Activated naive CD8-positive, alpha-beta T cell treated with anti-CD3 and anti-CD28 coated beads for 36 hours (primary cell): ENCODE measurements around the gene GALNT18. TPM values are rescaled to one million over a fixed set of nuclear protein-coding genes. Genes with fewer than 3 reads are reported as not detected.
"Not testable (repeated sequence)": the region's sequence is repeated elsewhere in the genome, so short reads cannot be mapped to it uniquely, and the experiment has no call there.

Experiments used
- DNase-seq: peaks from one replicate; pipeline ENCODE4 v3.0.0; 2021
- H3K27ac Mint-ChIP-seq: one replicate; pipeline ENCODE4 v1.8.0; 2022; ENCODE audit warnings: mild to moderate bottlenecking, moderate library complexity, mixed read lengths
- H3K27me3 Mint-ChIP-seq: one replicate; pipeline ENCODE4 v1.8.0; 2022; ENCODE audit warnings: mild to moderate bottlenecking, mixed read lengths
- H3K36me3 Mint-ChIP-seq: one replicate; pipeline ENCODE4 v1.8.0; 2021; ENCODE audit warnings: mild to moderate bottlenecking, mixed read lengths
- H3K4me1 Mint-ChIP-seq: one replicate; pipeline ENCODE4 v1.8.0; 2021; ENCODE audit warnings: mixed read lengths
- H3K4me3 Mint-ChIP-seq: one replicate; pipeline ENCODE4 v1.8.0; 2022; ENCODE audit warnings: mild to moderate bottlenecking, moderate library complexity, mixed read lengths
- H3K9me3 Mint-ChIP-seq: one replicate; pipeline ENCODE4 v1.8.0; 2022; ENCODE audit warnings: mixed read lengths
- total RNA-seq, 2 experiments: library from RNA; stranded (reverse); gene quantifications; one replicate each; pipeline ENCODE4 v1.2.3, GENCODE V29; 2021

Gene GALNT18
- total RNA-seq, 2 experiments from 2014 or later: 10.0 to 10.5 TPM

DNA sequence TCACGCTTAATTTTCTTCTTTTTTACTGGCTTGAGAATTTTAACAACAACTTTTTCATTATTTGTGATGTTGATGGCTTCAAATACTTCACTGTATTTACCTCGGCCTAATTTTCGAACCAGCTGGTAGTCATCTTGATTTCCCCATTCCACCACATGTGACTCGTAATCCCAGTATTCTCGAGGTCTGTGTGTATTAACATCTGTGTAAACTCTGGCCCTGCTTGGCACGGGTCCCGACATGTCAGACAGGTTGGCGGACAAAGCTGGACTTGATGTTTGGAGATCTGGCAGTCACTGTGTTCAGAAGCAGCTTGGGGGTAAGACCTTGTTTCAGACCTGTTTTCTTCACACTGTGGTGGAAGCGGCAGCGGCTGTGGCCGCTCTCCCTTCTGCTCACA lies 268.9 kb downstream of the GALNT18 start, which contains the start of gene CSNK2A3:
TSS of gene CSNK2A3 (minus strand) at position 373 of the 400 bp plus-strand sequence. CDS start at position 242, 131 bp downstream.
- not testable (repeated sequence) for H3K27me3 Mint-ChIP-seq, H3K9me3 Mint-ChIP-seq

DNA sequence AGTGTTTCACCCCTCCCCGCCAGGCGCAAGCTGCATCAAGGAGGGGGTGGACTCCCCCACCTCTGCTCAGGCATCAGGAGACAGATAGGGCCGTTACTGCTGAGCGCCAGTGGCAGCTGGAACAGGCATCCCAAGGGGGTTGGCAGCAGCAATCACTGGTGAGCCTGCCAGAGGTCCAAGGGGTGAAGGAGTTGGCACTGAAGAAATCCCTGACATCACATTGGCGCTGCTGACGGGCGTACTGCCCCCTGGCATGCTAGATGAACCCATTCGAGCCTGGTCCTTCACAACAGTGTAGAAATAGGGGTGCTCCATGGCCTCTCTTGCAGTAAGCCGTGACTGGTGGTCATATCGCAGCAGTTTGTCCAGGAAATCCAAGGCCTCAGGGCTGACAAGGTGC lies 270.0 kb downstream of the GALNT18 start:
- H3K4me3 Mint-ChIP-seq, H3K27me3 Mint-ChIP-seq, H3K27ac Mint-ChIP-seq, H3K4me1 Mint-ChIP-seq, H3K9me3 Mint-ChIP-seq, DNase-seq, H3K36me3 Mint-ChIP-seq: not testable (repeated sequence)

More for the DNA sequence above, 268.9 kb downstream of the GALNT18 start, which contains the start of gene CSNK2A3:
- not testable (repeated sequence) for H3K36me3 Mint-ChIP-seq, DNase-seq, H3K4me1 Mint-ChIP-seq, H3K4me3 Mint-ChIP-seq, H3K27ac Mint-ChIP-seq

DNA sequence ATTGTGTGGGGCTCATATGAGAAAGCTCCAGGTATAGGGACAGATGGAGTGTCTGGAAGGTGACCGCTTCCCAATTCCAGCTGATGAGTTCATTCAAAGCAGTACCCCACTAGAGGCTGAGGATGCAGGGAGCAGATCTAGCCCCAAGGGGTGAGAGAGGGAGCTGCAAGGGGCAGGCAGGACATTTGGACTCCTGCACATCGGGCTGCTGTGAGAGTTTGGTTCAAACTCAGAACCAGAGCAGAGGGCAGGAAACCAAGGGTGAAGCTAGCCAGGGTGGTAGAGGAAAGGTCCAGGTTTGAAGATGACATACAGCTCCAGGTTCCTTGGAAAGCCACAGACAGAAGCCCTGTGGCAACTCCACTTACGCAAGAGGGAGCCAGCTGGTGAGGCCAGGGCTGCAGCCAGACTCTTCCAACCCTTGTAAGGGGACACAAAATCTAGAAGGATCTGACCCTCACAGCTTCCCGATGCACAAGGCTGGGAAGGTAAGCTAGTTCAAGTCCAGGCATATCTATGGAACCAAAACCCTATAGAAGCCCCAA lies 270.7 kb downstream of the GALNT18 start:
- Mint-ChIP-seq H3K36me3 (no peaks in the 10 kb centered on the region), H3K4me3 (no peak overlapping the region), H3K9me3 (no peaks in the 10 kb centered on the region), H3K27ac (no peak overlapping the region), H3K4me1 (no peaks in the 10 kb centered on the region), H3K27me3 (no peaks in the 10 kb centered on the region)
- no peak for DNase-seq

DNA sequence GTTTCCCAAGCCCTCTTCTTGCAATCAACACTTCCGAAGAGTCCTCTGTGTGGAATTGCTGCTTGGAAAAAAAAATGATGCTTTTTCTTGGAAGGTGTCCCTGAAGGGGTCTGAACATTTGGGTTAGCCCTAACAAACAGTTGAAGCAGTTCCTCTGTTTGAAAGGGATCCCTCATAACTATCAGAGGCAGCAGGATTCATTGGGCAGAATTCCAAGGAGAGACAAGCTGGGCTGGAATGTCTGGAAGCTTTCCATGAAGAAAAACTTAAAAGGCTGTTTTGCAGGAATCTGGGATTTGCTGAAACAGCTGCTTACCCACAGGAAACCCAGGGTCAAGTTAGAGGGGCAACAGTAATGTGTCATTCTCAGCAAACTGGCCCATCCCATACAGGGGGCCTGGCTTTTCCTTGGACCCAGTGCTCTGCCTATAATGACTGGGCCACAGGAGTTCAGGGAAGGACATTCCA lies 271.9 kb downstream of the GALNT18 start:
- no peak overlapping the region for H3K4me3 Mint-ChIP-seq
- no peaks in the 10 kb centered on the region for H3K4me1 Mint-ChIP-seq
- H3K27me3 Mint-ChIP-seq: no peaks in the 10 kb centered on the region
- no peaks in the 10 kb centered on the region for H3K36me3 Mint-ChIP-seq
- no peak for DNase-seq
- H3K27ac Mint-ChIP-seq: no peak overlapping the region
- H3K9me3 Mint-ChIP-seq: no peaks in the 10 kb centered on the region

DNA sequence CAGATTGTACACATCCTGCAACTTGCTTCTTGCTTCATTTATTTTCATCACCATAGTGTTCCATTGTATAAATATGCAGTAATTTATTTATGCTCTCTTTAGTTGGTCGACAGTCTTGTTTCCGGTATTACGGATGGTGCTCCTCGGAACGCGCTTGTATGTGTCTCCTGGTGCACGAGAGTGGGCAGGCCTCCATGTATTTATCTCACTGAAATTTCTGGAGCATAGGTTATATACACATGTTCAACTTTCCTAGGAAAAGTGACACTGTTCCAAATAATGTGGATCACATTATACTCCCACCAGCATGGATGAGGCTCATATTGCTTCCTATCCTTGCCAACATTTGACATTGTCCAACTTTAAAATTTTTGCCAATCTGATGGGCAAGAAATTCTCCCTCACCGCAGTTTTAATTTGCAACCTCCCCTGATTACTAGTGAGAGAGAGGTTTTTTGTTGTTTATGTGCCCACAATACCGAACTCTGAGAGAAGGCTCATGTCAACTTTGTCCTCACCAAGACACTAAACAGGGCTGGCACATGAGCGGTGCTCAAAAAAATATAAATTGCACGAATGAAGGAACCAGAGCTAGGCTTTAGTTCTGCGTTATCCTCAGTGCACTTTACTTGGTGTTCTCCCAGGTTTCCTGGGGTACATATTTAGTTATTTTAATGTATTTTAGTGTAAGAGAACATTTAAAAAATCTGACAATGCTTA lies 272.5 kb downstream of the GALNT18 start:
- Mint-ChIP-seq H3K9me3 (no peaks in the 10 kb centered on the region), H3K4me1 (no peaks in the 10 kb centered on the region), H3K4me3 (no peak overlapping the region)

DNA sequence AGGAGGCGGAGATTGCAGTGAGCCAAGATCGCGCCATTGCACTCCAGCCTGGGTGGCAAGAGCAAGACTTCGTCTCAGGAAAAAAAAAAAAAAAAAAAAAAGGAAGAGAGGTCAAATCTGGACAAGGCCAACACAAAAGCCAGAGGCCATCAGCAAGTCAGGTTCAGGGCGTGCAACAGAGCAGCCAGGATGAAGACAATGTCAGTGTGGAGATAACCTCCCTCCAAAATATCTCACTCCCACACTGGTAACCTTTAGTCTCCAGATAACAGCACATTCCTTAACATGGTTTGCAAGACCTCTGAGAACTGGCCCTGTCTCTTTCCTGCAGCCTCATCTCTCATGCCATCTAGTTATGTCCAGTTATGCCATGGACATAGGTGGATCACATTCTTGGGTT lies 273.5 kb downstream of the GALNT18 start:
- Mint-ChIP-seq H3K36me3 (no peaks in the 10 kb centered on the region), H3K27ac (no peak overlapping the region), H3K9me3 (no peaks in the 10 kb centered on the region), H3K4me1 (no peaks in the 10 kb centered on the region), H3K27me3 (no peaks in the 10 kb centered on the region), H3K4me3 (no peak overlapping the region)
- DNase-seq: no peak

More for the DNA sequence above, 272.5 kb downstream of the GALNT18 start:
- no peaks in the 10 kb centered on the region for H3K36me3 Mint-ChIP-seq
- no peaks in the 10 kb centered on the region for H3K27me3 Mint-ChIP-seq
- no peak overlapping the region for H3K27ac Mint-ChIP-seq
- no peak for DNase-seq

DNA sequence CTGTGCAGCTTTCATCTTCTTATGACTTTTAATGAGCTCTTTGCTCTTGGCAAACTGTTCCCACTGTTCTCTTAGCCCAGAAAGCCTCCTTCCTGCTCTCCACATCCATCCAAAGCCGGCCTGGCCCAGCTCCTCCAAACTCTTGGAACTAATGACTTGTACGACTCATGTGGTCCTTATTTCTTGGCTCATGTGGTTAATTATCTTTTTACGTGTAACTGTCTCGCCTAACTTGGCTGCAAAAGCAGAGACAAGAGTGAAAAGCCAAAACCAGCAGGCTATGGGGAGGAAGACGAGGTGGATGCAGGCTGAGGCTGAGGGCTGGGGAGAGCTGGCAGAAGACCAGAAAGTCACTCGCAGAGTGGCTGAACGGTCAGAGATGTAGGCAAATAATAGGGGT lies 274.2 kb downstream of the GALNT18 start:
- Mint-ChIP-seq H3K9me3 (no peaks in the 10 kb centered on the region), H3K4me1 (no peaks in the 10 kb centered on the region), H3K4me3 (no peak overlapping the region), H3K27me3 (no peaks in the 10 kb centered on the region), H3K27ac (no peak overlapping the region), H3K36me3 (no peaks in the 10 kb centered on the region)
- no peak for DNase-seq

DNA sequence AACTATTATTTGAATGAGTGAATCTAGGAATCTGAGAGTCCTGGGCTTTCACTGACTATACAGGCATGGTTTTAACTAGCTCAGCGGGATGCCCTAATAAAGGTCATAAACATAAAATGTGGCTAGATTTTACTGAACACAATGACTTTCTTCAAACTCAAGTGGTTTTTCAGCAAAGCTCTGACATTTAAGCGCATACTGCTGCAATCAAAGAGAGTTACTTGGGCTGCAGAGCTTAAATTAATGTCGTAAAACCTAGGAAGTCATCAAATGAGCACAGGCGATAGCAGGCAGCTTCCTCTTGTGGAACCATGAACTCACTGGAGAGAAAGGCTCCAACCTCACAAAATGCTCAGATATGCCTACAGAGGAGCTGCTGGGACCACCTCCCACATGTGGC lies 275.5 kb downstream of the GALNT18 start:
- Mint-ChIP-seq H3K36me3 (no peaks in the 10 kb centered on the region), H3K27ac (no peak overlapping the region), H3K27me3 (no peaks in the 10 kb centered on the region), H3K4me1 (no peaks in the 10 kb centered on the region), H3K9me3 (no peaks in the 10 kb centered on the region), H3K4me3 (no peak overlapping the region)
- no peak for DNase-seq

DNA sequence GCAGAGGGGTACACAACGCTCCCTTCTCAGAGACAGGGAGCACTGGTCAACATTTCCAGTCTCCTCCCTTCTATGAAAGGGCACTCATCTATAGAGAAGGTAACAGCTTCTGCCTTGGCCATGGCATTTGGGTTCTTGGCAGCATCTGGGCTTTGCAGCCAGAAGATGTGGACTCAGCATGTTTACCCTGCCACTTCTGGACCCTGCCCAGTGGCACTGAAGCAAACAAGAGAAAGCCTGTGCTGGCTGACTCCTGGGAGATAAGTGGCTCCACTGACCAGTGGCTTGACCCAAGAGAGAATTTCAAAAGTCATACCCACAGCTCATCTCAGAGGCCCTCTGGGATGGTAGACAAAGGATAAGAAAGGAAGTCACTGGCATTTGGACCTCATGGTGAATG lies 276.7 kb downstream of the GALNT18 start:
- no peaks in the 10 kb centered on the region for H3K36me3 Mint-ChIP-seq
- no peaks in the 10 kb centered on the region for H3K4me1 Mint-ChIP-seq
- H3K27me3 Mint-ChIP-seq: no peaks in the 10 kb centered on the region
- DNase-seq: no peak
- H3K27ac Mint-ChIP-seq: no peak overlapping the region
- no peaks in the 10 kb centered on the region for H3K9me3 Mint-ChIP-seq
- H3K4me3 Mint-ChIP-seq: no peak overlapping the region

DNA sequence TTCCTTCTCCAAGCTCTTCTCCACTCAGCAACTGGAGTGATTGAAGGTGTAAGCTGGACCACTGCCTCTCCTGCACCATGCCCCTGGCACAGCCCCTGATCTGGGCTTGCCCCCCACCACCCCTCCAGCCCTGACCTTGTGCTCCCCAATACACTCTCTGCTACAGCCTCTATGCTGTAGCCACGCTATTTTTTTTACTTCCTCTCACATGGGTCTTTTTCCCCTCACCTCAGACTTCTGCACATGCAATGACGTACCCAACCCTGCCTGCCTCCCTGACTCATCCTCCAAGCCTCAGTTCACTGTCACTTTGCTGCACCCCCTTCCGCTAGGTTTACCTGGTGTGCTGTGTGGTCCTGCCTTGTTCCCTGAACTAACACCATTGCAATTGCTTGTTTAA lies 277.8 kb downstream of the GALNT18 start:
- Mint-ChIP-seq H3K4me3 (no peak overlapping the region), H3K4me1 (no peaks in the 10 kb centered on the region), H3K36me3 (no peaks in the 10 kb centered on the region), H3K9me3 (no peaks in the 10 kb centered on the region), H3K27ac (no peak overlapping the region), H3K27me3 (no peaks in the 10 kb centered on the region)
- no peak for DNase-seq

DNA sequence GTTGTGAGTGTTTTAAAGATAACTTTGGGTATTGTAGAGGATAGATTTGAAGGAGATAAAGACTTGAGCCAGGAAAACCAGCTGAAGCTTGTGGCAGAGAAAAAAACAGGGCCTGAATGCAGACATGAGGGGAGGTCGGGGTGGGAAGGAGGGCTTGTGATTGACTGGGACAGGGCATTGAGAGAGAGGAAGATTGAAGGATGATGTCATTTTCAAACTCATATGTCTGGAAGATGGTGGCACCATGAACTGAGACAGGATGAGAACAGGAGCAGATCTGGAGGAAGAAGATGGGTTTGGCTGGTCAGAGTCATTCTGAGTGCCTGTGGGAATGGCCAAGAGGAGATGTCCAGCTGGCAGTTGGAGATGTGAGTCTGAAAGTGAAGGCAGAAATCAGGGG lies 283.5 kb downstream of the GALNT18 start:
- no peak for DNase-seq
- Mint-ChIP-seq H3K4me3 (no peak overlapping the region), H3K9me3 (no peaks in the 10 kb centered on the region), H3K36me3 (no peaks in the 10 kb centered on the region), H3K27me3 (peaks cover 17% of the 10 kb centered on the region), H3K4me1 (no peaks in the 10 kb centered on the region), H3K27ac (no peak overlapping the region)

DNA sequence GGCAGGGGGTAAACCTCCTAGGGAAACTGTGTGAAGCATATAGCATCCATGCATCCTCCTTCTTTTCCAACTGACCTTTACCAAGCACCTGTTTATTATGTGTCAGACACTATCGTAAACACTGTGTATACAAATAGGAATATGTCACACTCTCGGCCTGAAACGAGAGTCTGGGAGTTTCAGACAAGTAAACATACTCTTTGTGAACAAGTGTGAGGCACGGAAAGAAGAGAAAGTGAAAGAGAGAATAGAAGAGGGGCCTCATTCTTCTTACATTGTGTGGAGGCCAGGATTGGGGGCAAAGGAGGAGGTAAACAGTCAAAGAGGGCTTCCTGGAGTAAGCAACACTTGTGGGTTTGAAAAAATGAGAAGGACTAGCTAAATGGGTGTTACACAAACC lies 285.1 kb downstream of the GALNT18 start:
- H3K9me3 Mint-ChIP-seq: no peaks in the 10 kb centered on the region

DNA sequence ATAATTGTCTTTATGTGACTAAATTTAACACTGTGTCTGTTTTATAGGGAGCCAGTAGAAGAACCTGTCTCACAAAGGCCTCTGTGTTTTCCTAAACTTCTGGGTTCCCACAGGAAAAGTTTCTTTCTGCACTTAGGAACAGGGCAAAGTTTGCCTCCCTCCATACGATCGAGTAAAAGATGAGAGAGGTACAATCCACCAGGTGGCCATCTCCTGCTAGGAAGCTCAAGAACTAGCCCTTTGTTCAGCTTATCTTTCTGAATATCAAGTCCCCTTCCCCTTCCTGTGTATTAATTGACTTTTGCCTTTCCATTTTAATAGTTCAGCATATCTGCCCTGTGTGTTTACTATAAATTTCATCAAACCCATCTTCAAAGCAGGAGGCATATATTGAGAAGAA lies 286.8 kb downstream of the GALNT18 start:
- H3K27me3 Mint-ChIP-seq: peaks cover 17% of the 10 kb centered on the region
- no peaks in the 10 kb centered on the region for H3K36me3 Mint-ChIP-seq
- H3K4me1 Mint-ChIP-seq: no peaks in the 10 kb centered on the region
- no peak for DNase-seq
- no peaks in the 10 kb centered on the region for H3K9me3 Mint-ChIP-seq
- no peak overlapping the region for H3K4me3 Mint-ChIP-seq
- no peak overlapping the region for H3K27ac Mint-ChIP-seq

More for the DNA sequence above, 285.1 kb downstream of the GALNT18 start:
- no peaks in the 10 kb centered on the region for H3K4me1 Mint-ChIP-seq
- DNase-seq: no peak
- no peaks in the 10 kb centered on the region for H3K36me3 Mint-ChIP-seq
- no peak overlapping the region for H3K4me3 Mint-ChIP-seq
- H3K27ac Mint-ChIP-seq: no peak overlapping the region
- peaks cover 17% of the 10 kb centered on the region for H3K27me3 Mint-ChIP-seq

DNA sequence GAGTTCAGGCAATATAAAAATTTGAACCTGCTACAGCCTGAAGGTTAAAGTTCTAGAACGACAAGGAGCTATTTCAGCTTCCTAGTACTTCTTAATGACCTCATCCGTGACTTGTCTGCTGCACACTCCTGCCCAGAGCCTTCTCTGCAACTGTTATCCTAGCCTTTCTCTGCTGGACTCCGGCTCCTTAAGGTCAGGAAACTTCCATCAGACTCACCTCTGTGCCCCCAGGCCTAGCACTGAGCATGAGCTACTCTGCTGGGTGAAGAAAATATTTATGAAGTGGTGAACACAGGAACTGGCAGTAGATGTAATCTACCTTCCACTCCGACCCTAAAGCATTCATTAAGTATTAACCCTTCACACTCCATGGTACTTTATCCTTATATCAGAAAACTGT lies 287.2 kb downstream of the GALNT18 start:
- Mint-ChIP-seq H3K4me1 (no peaks in the 10 kb centered on the region), H3K27me3 (peaks cover 17% of the 10 kb centered on the region), H3K27ac (no peak overlapping the region), H3K36me3 (no peaks in the 10 kb centered on the region), H3K9me3 (no peaks in the 10 kb centered on the region), H3K4me3 (no peak overlapping the region)
- DNase-seq: no peak

DNA sequence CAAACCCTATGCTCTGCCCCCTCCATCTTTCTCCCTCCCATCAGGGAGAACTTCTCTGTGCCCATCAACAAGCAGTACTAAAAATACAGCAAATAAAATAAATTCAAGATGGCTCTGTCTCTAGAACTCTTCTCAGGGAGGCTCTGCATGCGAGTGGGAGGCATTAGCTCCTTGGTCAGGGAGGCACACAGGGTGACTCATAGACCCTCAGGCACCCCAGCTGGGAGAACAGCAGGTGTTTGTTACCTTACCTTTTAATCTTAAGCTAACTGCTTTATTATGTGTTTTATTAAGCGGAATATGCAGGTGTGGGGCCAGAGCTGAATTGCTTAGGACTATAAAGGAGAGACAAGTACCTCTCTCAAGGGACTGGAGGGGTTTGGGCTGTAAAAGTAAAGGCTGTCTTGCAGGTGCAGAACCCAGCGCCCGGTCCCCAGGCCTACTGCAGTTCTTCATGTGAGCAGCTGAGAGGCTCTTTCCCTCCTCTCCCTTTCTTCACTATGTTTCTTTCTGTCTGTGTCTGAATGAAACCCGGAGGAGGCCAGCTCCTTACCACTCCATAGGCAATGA lies 289.6 kb downstream of the GALNT18 start:
- H3K4me1 Mint-ChIP-seq: no peaks in the 10 kb centered on the region
- peaks cover 10% of the 10 kb centered on the region for H3K27me3 Mint-ChIP-seq
- no peaks in the 10 kb centered on the region for H3K9me3 Mint-ChIP-seq
- no peak overlapping the region for H3K27ac Mint-ChIP-seq
- no peak for DNase-seq
- H3K4me3 Mint-ChIP-seq: no peak overlapping the region
- no peaks in the 10 kb centered on the region for H3K36me3 Mint-ChIP-seq
